Measurements from ENCODE around the gene TSPAN9. TPM values are rescaled to one million over a fixed set of nuclear protein-coding genes. Genes with fewer than 3 reads are reported as not detected.

TSPAN9 gene
- total RNA-seq, 2 experiments from 2014 or later: 0.87 to 1.2 TPM

DNA sequence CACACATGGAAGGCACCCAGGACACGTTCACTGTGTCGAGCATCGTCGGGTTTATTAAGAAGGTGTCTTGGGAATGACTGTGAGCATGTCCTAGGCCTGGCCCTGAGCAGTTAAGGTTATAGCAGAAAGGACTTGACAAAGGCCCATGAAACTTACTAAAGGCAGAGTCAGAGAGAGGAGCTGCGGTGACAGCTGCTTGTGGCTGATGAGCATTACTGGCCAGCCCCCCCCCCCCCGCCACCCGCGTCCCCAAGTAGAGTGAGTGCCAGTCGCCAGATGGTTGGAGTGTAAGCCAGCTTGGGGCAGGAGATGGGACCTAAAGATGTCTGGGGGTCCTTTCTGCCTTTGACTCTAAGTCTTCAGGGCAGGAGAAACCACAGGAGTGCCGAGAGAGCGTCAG, 169.9 kb downstream of the TSPAN9 start:
- no peaks in the 10 kb centered on the region for H3K9me3 Mint-ChIP-seq
- no peak for DNase-seq
- intact Hi-C loops (cut with micrococcal nuclease): no loop called here
- no peak overlapping the region for H3K27ac Mint-ChIP-seq
- ChIA-PET CTCF (interaction anchor here (2.1 kb wide), 1 partner anchor 28 kb away, joined by 6 read pairs; no protein-coding TSS in a partner anchor), POLR2A (no interaction called here)
- H3K4me1 Mint-ChIP-seq (ENCODE audit: low read depth): peaks cover 6% of the 10 kb centered on the region
- no peaks in the 10 kb centered on the region for H3K36me3 Mint-ChIP-seq
- H3K4me3 Mint-ChIP-seq: no peak overlapping the region
- H3K27me3 Mint-ChIP-seq: no peaks in the 10 kb centered on the region

- H3K9me3 Mint-ChIP-seq: no peaks in the 10 kb centered on the region
- intact Hi-C loops (cut with micrococcal nuclease): no loop called here
- CTCF ChIA-PET: interaction anchor here (0.7 to 2.1 kb wide), 2 partner anchors 27 to 44 kb away, joined by 3 to 6 read pairs; no protein-coding TSS in a partner anchor
- H3K27ac Mint-ChIP-seq: no peak overlapping the region
- no peak overlapping the region for H3K4me3 Mint-ChIP-seq
- DNase-seq: no peak
- POLR2A ChIA-PET: no interaction called here
- no peaks in the 10 kb centered on the region for H3K27me3 Mint-ChIP-seq
- H3K4me1 Mint-ChIP-seq (ENCODE audit: low read depth): peaks cover 6% of the 10 kb centered on the region
- H3K36me3 Mint-ChIP-seq: no peaks in the 10 kb centered on the region
Observed at GRCh38 chr12:3247629-3248161, 170.5 kb downstream of the TSPAN9 start.

- intact Hi-C loops (cut with micrococcal nuclease): no loop called here
- H3K27me3 Mint-ChIP-seq: no peaks in the 10 kb centered on the region
- H3K36me3 Mint-ChIP-seq: no peaks in the 10 kb centered on the region
- no peak overlapping the region for H3K27ac Mint-ChIP-seq
- H3K4me3 Mint-ChIP-seq: no peak overlapping the region
- ChIA-PET POLR2A (no interaction called here), CTCF (no interaction called here)
- H3K9me3 Mint-ChIP-seq: no peaks in the 10 kb centered on the region
- DNase-seq: no peak
- H3K4me1 Mint-ChIP-seq (ENCODE audit: low read depth): peaks cover 6% of the 10 kb centered on the region
Observed at GRCh38 chr12:3249081-3249800, 172.1 kb downstream of the TSPAN9 start.

GRCh38 chr12:3250034-3250433, 172.9 kb downstream of the TSPAN9 start:
- Mint-ChIP-seq H3K36me3 (no peaks in the 10 kb centered on the region), H3K27me3 (no peaks in the 10 kb centered on the region), H3K27ac (no peak overlapping the region), H3K4me1 (ENCODE audit: low read depth) (peaks cover 6% of the 10 kb centered on the region), H3K9me3 (no peaks in the 10 kb centered on the region), H3K4me3 (no peak overlapping the region)
- CTCF ChIA-PET: no interaction called here
- intact Hi-C loops (cut with micrococcal nuclease): no loop called here
- POLR2A ChIA-PET: no interaction called here
- no peak for DNase-seq

DNA sequence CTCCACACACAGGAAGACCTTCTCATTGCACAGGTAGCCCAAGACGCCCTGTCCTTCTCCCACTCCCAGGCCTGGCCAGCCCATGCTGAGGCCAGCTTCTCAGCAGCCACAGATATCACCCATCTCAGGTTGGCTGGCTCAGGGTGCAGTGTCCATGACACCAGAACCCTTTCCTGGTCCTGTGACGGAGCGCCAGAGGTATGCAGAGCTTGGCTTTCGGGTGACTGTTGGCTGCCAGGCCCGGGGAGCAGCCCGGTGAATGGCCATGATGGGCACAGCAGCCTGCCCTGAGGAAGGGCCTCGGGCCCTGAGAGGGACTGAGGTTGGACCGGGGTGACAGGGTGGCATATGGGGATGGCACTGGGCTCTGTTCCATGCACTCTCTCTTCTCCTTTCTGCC, 173.4 kb downstream of the TSPAN9 start:
- Mint-ChIP-seq H3K4me1 (ENCODE audit: low read depth) (peaks cover 6% of the 10 kb centered on the region), H3K9me3 (no peaks in the 10 kb centered on the region), H3K36me3 (no peaks in the 10 kb centered on the region), H3K4me3 (no peak overlapping the region), H3K27me3 (no peaks in the 10 kb centered on the region), H3K27ac (no peak overlapping the region)
- intact Hi-C loops (cut with micrococcal nuclease): no loop called here
- ChIA-PET CTCF (no interaction called here), POLR2A (no interaction called here)
- no peak for DNase-seq

- POLR2A ChIA-PET: no interaction called here
- DNase-seq: no peak
- no peaks in the 10 kb centered on the region for H3K27me3 Mint-ChIP-seq
- no peak overlapping the region for H3K27ac Mint-ChIP-seq
- H3K36me3 Mint-ChIP-seq: no peaks in the 10 kb centered on the region
- no peaks in the 10 kb centered on the region for H3K9me3 Mint-ChIP-seq
- H3K4me1 Mint-ChIP-seq (ENCODE audit: low read depth): peaks cover 6% of the 10 kb centered on the region
- intact Hi-C loops (cut with micrococcal nuclease): no loop called here
- H3K4me3 Mint-ChIP-seq: no peak overlapping the region
- CTCF ChIA-PET: no interaction called here
Observed at GRCh38 chr12:3251067-3251466, 173.9 kb downstream of the TSPAN9 start.

DNA sequence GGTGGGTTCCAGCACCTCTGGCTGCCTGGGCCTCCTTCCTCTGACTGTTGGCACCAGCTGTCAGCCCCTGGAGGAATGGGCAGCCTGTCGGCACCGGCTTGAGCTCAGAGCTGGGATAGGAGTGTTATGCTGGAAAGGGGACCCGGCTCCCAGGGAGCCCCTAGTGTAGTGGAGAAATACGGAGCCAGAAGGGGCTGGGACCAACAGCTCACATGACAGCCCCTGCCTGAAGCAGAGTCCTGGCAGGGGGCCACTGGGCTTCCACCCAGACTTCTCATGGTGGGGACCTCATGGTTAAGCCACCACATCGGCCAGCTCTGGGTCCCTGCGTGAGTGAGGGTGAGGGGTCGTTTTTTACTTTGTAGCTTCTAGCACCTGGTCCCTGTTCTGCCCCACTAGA, 174.5 kb downstream of the TSPAN9 start:
- Mint-ChIP-seq H3K27ac (no peak overlapping the region), H3K36me3 (no peaks in the 10 kb centered on the region), H3K9me3 (no peaks in the 10 kb centered on the region), H3K27me3 (no peaks in the 10 kb centered on the region), H3K4me1 (ENCODE audit: low read depth) (peaks cover 6% of the 10 kb centered on the region), H3K4me3 (no peak overlapping the region)
- DNase-seq: no peak
- POLR2A ChIA-PET: no interaction called here
- intact Hi-C loops (cut with micrococcal nuclease): no loop called here
- CTCF ChIA-PET: no interaction called here

DNA sequence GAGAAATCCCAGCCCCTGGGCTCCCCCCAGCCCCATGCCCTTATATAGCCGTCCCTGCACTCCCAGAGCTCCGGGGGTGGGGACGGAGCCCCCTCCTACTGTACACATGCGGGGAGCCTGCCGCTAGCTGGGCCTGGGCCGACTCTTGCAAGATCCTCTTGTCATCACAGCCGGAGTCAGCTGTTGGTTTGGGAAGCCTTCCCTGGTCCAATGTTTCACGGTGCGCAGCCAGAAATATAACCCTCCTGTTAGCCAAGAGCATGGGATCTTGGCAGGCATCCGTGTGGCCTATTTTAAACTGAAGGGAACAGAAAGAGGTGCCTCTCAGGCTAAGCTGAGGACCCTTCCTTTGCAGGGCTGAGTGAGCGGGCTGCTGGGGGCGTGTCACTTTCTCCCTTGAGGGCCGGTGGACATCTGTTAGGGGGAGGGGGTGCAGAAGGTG, 175.3 kb downstream of the TSPAN9 start:
- intact Hi-C loops (cut with micrococcal nuclease): no loop called here
- no peaks in the 10 kb centered on the region for H3K27me3 Mint-ChIP-seq
- H3K27ac Mint-ChIP-seq: no peak overlapping the region
- no peaks in the 10 kb centered on the region for H3K36me3 Mint-ChIP-seq
- no peak overlapping the region for H3K4me3 Mint-ChIP-seq
- no peaks in the 10 kb centered on the region for H3K9me3 Mint-ChIP-seq
- ChIA-PET CTCF (no interaction called here), POLR2A (no interaction called here)
- DNase-seq: no peak
- H3K4me1 Mint-ChIP-seq (ENCODE audit: low read depth): peaks cover 6% of the 10 kb centered on the region

DNA sequence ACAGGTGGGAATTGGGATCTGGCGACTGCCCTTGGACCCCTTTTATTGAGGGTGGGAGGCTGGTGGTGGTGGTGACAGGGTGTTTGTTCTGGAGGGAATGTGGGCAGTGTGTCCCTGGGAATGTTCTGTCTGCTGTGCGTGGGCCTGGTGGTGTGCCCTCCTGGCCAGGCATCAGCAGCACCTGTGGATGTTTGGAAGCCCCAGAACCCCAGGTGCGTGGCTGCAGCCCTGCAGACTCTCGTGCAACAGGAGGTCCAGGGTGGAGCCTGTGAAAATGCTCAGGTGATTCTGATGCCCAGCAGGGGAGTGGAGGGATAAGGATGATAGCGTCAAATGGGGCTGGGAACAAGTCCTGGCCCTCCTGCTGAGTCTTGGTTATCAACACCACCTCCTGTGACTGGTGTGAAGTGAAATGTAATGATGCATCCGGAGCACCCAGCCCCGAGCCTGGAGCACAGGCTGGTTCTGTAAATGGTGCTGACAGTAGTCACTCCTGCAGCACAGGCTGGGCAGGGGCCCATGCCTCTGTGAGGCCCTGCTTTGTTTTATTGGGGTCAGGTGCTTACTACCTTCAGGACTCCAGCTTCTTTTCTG, 176.6 kb downstream of the TSPAN9 start:
- H3K4me3 Mint-ChIP-seq: no peak overlapping the region
- ChIA-PET POLR2A (no interaction called here), CTCF (no interaction called here)
- H3K36me3 Mint-ChIP-seq: no peaks in the 10 kb centered on the region
- intact Hi-C loops (cut with micrococcal nuclease): no loop called here
- H3K27me3 Mint-ChIP-seq: no peaks in the 10 kb centered on the region
- no peaks in the 10 kb centered on the region for H3K9me3 Mint-ChIP-seq
- no peak for DNase-seq
- peaks cover 6% of the 10 kb centered on the region for H3K4me1 Mint-ChIP-seq (ENCODE audit: low read depth)
- H3K27ac Mint-ChIP-seq: no peak overlapping the region

DNA sequence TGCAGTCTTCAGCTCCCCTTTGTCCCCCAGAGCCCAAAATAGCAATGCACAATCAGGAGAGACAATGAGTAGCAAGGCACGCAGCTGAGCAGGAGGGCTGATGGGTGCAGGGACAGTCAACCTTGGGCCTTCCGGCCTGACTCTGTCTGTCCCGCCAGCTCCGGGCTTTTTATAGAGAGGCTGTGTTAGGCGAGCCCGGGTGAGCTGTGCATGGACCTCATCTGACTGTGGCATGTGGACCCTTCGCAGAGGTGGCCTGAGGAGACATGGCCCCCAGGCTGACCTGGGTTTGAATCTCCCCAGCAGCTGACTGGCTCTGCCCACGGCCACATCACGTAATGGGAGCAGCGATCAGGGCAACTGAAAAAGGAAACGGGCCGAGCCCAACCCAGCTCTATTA, 177.9 kb downstream of the TSPAN9 start:
- Mint-ChIP-seq H3K36me3 (no peaks in the 10 kb centered on the region), H3K4me3 (no peak overlapping the region), H3K27ac (no peak overlapping the region), H3K4me1 (ENCODE audit: low read depth) (no peaks in the 10 kb centered on the region), H3K9me3 (no peaks in the 10 kb centered on the region), H3K27me3 (no peaks in the 10 kb centered on the region)
- CTCF ChIA-PET: no interaction called here
- no peak for DNase-seq
- intact Hi-C loops (cut with micrococcal nuclease): no loop called here
- POLR2A ChIA-PET: no interaction called here

DNA sequence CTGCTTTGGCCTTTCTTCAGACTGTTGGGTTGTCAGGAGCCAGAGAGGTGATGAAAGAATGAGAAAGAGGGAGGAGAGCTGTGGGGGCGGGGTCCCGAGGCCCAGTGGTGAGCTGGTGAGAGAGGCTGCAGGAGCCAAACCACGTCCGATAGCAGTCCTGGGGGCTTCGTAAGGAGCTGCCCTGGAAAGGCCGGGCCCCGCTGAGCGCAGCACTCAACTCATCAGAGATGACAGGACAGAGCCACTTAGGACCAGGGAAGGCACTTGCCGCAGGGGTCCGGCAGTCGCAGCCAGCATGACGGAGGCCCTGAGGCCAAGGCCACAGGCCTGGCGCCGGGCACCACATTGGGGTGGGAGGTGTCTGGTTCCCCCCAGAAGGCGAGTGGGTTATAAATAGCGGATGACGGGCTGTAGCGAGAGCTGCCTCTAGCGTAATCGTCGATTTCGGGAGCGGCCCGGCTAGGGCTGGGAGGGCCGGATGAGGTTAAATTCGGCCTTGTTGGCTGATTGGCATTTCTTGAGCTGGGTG, 179.0 kb downstream of the TSPAN9 start:
- Mint-ChIP-seq H3K27me3 (no peaks in the 10 kb centered on the region), H3K9me3 (no peaks in the 10 kb centered on the region), H3K4me3 (no peak overlapping the region), H3K27ac (no peak overlapping the region), H3K36me3 (no peaks in the 10 kb centered on the region), H3K4me1 (ENCODE audit: low read depth) (no peaks in the 10 kb centered on the region)
- ChIA-PET CTCF (no interaction called here), POLR2A (no interaction called here)
- DNase-seq: no peak
- intact Hi-C loops (cut with micrococcal nuclease): no loop called here

- H3K9me3 Mint-ChIP-seq: no peaks in the 10 kb centered on the region
- ChIA-PET CTCF (no interaction called here), POLR2A (no interaction called here)
- no peaks in the 10 kb centered on the region for H3K27me3 Mint-ChIP-seq
- H3K27ac Mint-ChIP-seq: no peak overlapping the region
- intact Hi-C loops (cut with micrococcal nuclease): no loop called here
- no peak overlapping the region for H3K4me3 Mint-ChIP-seq
- no peaks in the 10 kb centered on the region for H3K4me1 Mint-ChIP-seq (ENCODE audit: low read depth)
- DNase-seq: no peak
- no peaks in the 10 kb centered on the region for H3K36me3 Mint-ChIP-seq
Observed at GRCh38 chr12:3257411-3257810, 180.2 kb downstream of the TSPAN9 start.

DNA sequence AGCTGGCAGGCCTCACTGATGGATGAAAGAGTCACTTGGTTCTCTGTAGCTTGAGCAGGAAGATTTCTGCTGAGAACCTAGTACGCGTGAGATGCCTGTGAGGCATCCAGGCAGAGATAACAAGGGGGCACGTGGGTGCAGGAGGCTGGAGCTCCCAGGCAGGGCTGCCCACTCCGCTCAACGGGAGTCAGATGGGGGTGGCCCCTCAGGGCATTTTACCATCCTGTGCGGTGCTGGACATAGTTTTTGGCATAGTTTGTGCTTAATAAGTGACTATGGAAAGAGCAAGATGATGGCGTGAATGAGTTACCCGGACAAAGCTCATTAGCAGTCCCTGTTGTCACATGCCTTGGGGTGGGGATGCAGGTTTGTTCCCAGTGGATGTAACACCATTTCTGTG, 182.8 kb downstream of the TSPAN9 start:
- no peak for DNase-seq
- ChIA-PET CTCF (interaction anchor here (1.2 kb wide), 1 partner anchor 124 kb away, joined by 3 read pairs; no protein-coding TSS in a partner anchor), POLR2A (no interaction called here)
- H3K4me3 Mint-ChIP-seq: no peak overlapping the region
- H3K27me3 Mint-ChIP-seq: no peaks in the 10 kb centered on the region
- intact Hi-C loops (cut with micrococcal nuclease): no loop called here
- no peaks in the 10 kb centered on the region for H3K9me3 Mint-ChIP-seq
- H3K36me3 Mint-ChIP-seq: no peaks in the 10 kb centered on the region
- no peak overlapping the region for H3K27ac Mint-ChIP-seq
- H3K4me1 Mint-ChIP-seq (ENCODE audit: low read depth): no peaks in the 10 kb centered on the region
